Stimulated activated CD8-positive, alpha-beta memory T cell treated with anti-CD3 and anti-CD28 coated beads, Interleukin-15, amount 100 ng/mL, for 24 hours (primary cell): ENCODE results near the gene YPEL3.

Source experiments
- DNase-seq: peaks from one replicate; pipeline ENCODE4 v3.0.0-alpha.2; 2020; ENCODE audit warnings: low read depth

YPEL3 gene

GRCh38 chr16:30068750-30069610 lies 27.0 kb downstream of the YPEL3 start:
- no peak for DNase-seq

- no peak for DNase-seq
Measured at GRCh38 chr16:30068333-30068732, 27.7 kb downstream of the YPEL3 start.

- DNase-seq: no peak
Measured at GRCh38 chr16:30067584-30067916, 28.5 kb downstream of the YPEL3 start.

- DNase-seq: no peak
Measured at GRCh38 chr16:30066761-30067583, 29.0 kb downstream of the YPEL3 start.

GRCh38 chr16:30065943-30066760 lies 29.9 kb downstream of the YPEL3 start:
- DNase-seq: no peak

GRCh38 chr16:30065102-30065942 lies 30.7 kb downstream of the YPEL3 start, which contains the start of gene ALDOA:
Gene ALDOA, plus strand, starts transcription at chr16:30065760. Its CDS starts 1,138 bp downstream, at chr16:30066898.
- peak; percentile 88 for DNase-seq

GRCh38 chr16:30064729-30065101 lies 31.3 kb downstream of the YPEL3 start:
- peak; percentile 12 for DNase-seq

- DNase-seq: peak; percentile 38
Measured at GRCh38 chr16:30063893-30064728, 31.9 kb downstream of the YPEL3 start.

- no peak for DNase-seq
Measured at GRCh38 chr16:30063278-30063892, 32.6 kb downstream of the YPEL3 start.

GRCh38 chr16:30060836-30061554 lies 35.0 kb downstream of the YPEL3 start:
- DNase-seq: no peak

GRCh38 chr16:30060346-30060745 lies 35.7 kb downstream of the YPEL3 start:
- no peak for DNase-seq

- no peak for DNase-seq
Measured at GRCh38 chr16:30054959-30055553, 41.0 kb downstream of the YPEL3 start.

- no peak for DNase-seq
Measured at GRCh38 chr16:30054451-30054850, 41.6 kb downstream of the YPEL3 start.

GRCh38 chr16:30053376-30054015 lies 42.5 kb downstream of the YPEL3 start:
- DNase-seq: no peak

GRCh38 chr16:30052671-30053372 lies 43.2 kb downstream of the YPEL3 start:
- DNase-seq: peak; percentile 94

GRCh38 chr16:30051518-30051917 lies 44.5 kb downstream of the YPEL3 start:
- no peak for DNase-seq

- DNase-seq: no peak
Measured at GRCh38 chr16:30049871-30050270, 46.1 kb downstream of the YPEL3 start.

GRCh38 chr16:30046588-30046987 lies 49.4 kb downstream of the YPEL3 start:
- DNase-seq: no peak
